ENCODE measurements around the gene LAPTM5. TPM values are rescaled to one million over a fixed set of nuclear protein-coding genes. Genes with fewer than 3 reads are reported as not detected.

Gene LAPTM5
- total RNA-seq, 1 donor from 2014 or later, result 214 TPM

GRCh38 chr1:30701258-30701633 lies 56.3 kb downstream of the LAPTM5 start:
- Mint-ChIP-seq H3K4me1 (ENCODE audit: low read depth) (no peaks in the 10 kb centered on the region), H3K9me3 (no peaks in the 10 kb centered on the region), H3K27ac (no peak overlapping the region), H3K36me3 (ENCODE audit: low read depth) (no peaks in the 10 kb centered on the region), H3K27me3 (ENCODE audit: insufficient read depth) (peaks cover under 1% of the 10 kb centered on the region), H3K4me3 (no peak overlapping the region)
- DNase-seq (ENCODE audit: low spot score), result no peak
- intact Hi-C loops (cut with micrococcal nuclease), result no loop called here

GRCh38 chr1:30700528-30701257 lies 56.9 kb downstream of the LAPTM5 start:
- intact Hi-C loops (cut with micrococcal nuclease), result no loop called here
- no peak for DNase-seq (ENCODE audit: low spot score)
- Mint-ChIP-seq H3K4me1 (ENCODE audit: low read depth) (no peaks in the 10 kb centered on the region), H3K27me3 (ENCODE audit: insufficient read depth) (peaks cover 2% of the 10 kb centered on the region), H3K4me3 (no peak overlapping the region), H3K36me3 (ENCODE audit: low read depth) (no peaks in the 10 kb centered on the region), H3K27ac (no peak overlapping the region), H3K9me3 (no peaks in the 10 kb centered on the region)

- Mint-ChIP-seq H3K4me3 (no peak overlapping the region), H3K9me3 (no peaks in the 10 kb centered on the region), H3K36me3 (ENCODE audit: low read depth) (no peaks in the 10 kb centered on the region), H3K4me1 (ENCODE audit: low read depth) (no peaks in the 10 kb centered on the region), H3K27me3 (ENCODE audit: insufficient read depth) (peaks cover 2% of the 10 kb centered on the region), H3K27ac (no peak overlapping the region)
- intact Hi-C loops (cut with micrococcal nuclease), result no loop called here
- DNase-seq (ENCODE audit: low spot score), result no peak
Measured at GRCh38 chr1:30699762-30700161, 57.8 kb downstream of the LAPTM5 start.

GRCh38 chr1:30698401-30698981 lies 59.1 kb downstream of the LAPTM5 start:
- Mint-ChIP-seq H3K27ac (no peak overlapping the region), H3K36me3 (ENCODE audit: low read depth) (no peaks in the 10 kb centered on the region), H3K4me3 (no peak overlapping the region), H3K27me3 (ENCODE audit: insufficient read depth) (peaks cover 2% of the 10 kb centered on the region), H3K4me1 (ENCODE audit: low read depth) (no peaks in the 10 kb centered on the region), H3K9me3 (no peaks in the 10 kb centered on the region)
- DNase-seq (ENCODE audit: low spot score), result no peak
- intact Hi-C loops (cut with micrococcal nuclease), result no loop called here

- Mint-ChIP-seq H3K36me3 (ENCODE audit: low read depth) (no peaks in the 10 kb centered on the region), H3K27ac (no peak overlapping the region), H3K27me3 (ENCODE audit: insufficient read depth) (peaks cover 5% of the 10 kb centered on the region), H3K4me1 (ENCODE audit: low read depth) (no peaks in the 10 kb centered on the region), H3K9me3 (no peaks in the 10 kb centered on the region), H3K4me3 (no peak overlapping the region)
- no peak for DNase-seq (ENCODE audit: low spot score)
- intact Hi-C loops (cut with micrococcal nuclease), result no loop called here
Measured at GRCh38 chr1:30697571-30698376, 59.8 kb downstream of the LAPTM5 start.

- Mint-ChIP-seq H3K4me1 (ENCODE audit: low read depth) (no peaks in the 10 kb centered on the region), H3K27me3 (ENCODE audit: insufficient read depth) (peaks cover 7% of the 10 kb centered on the region), H3K36me3 (ENCODE audit: low read depth) (no peaks in the 10 kb centered on the region), H3K4me3 (no peak overlapping the region), H3K27ac (no peak overlapping the region), H3K9me3 (no peaks in the 10 kb centered on the region)
- intact Hi-C loops (cut with micrococcal nuclease), result no loop called here
- no peak for DNase-seq (ENCODE audit: low spot score)
Measured at GRCh38 chr1:30696831-30697230, 60.7 kb downstream of the LAPTM5 start.

GRCh38 chr1:30695439-30695841 lies 62.1 kb downstream of the LAPTM5 start:
- intact Hi-C loops (cut with micrococcal nuclease), result no loop called here
- no peak overlapping the region for H3K4me3 Mint-ChIP-seq
- no peaks in the 10 kb centered on the region for H3K4me1 Mint-ChIP-seq (ENCODE audit: low read depth)
- H3K27ac Mint-ChIP-seq, result no peak overlapping the region
- DNase-seq (ENCODE audit: low spot score), result no peak
- no peaks in the 10 kb centered on the region for H3K9me3 Mint-ChIP-seq
- peaks cover 7% of the 10 kb centered on the region for H3K27me3 Mint-ChIP-seq (ENCODE audit: insufficient read depth)
- H3K36me3 Mint-ChIP-seq (ENCODE audit: low read depth), result no peaks in the 10 kb centered on the region

GRCh38 chr1:30694280-30695175 lies 63.0 kb downstream of the LAPTM5 start:
- intact Hi-C loops (cut with micrococcal nuclease), result no loop called here
- no peaks in the 10 kb centered on the region for H3K4me1 Mint-ChIP-seq (ENCODE audit: low read depth)
- no peak overlapping the region for H3K4me3 Mint-ChIP-seq
- no peak overlapping the region for H3K27ac Mint-ChIP-seq
- peaks cover 9% of the 10 kb centered on the region for H3K27me3 Mint-ChIP-seq (ENCODE audit: insufficient read depth)
- H3K9me3 Mint-ChIP-seq, result no peaks in the 10 kb centered on the region
- no peaks in the 10 kb centered on the region for H3K36me3 Mint-ChIP-seq (ENCODE audit: low read depth)
- DNase-seq (ENCODE audit: low spot score), result no peak

- peaks cover 9% of the 10 kb centered on the region for H3K27me3 Mint-ChIP-seq (ENCODE audit: insufficient read depth)
- no peak for DNase-seq (ENCODE audit: low spot score)
- intact Hi-C loops (cut with micrococcal nuclease), result no loop called here
- H3K9me3 Mint-ChIP-seq, result no peaks in the 10 kb centered on the region
- no peaks in the 10 kb centered on the region for H3K4me1 Mint-ChIP-seq (ENCODE audit: low read depth)
- H3K36me3 Mint-ChIP-seq (ENCODE audit: low read depth), result no peaks in the 10 kb centered on the region
- no peak overlapping the region for H3K4me3 Mint-ChIP-seq
- no peak overlapping the region for H3K27ac Mint-ChIP-seq
Measured at GRCh38 chr1:30693822-30694221, 63.8 kb downstream of the LAPTM5 start.

- Mint-ChIP-seq H3K36me3 (ENCODE audit: low read depth) (no peaks in the 10 kb centered on the region), H3K4me1 (ENCODE audit: low read depth) (no peaks in the 10 kb centered on the region), H3K9me3 (no peaks in the 10 kb centered on the region), H3K27me3 (ENCODE audit: insufficient read depth) (peaks cover 11% of the 10 kb centered on the region), H3K4me3 (no peak overlapping the region), H3K27ac (no peak overlapping the region)
- no peak for DNase-seq (ENCODE audit: low spot score)
- intact Hi-C loops (cut with micrococcal nuclease), result no loop called here
Measured at GRCh38 chr1:30693366-30693765, 64.2 kb downstream of the LAPTM5 start.

GRCh38 chr1:30692948-30693301 lies 64.6 kb downstream of the LAPTM5 start:
- Mint-ChIP-seq H3K27ac (no peak overlapping the region), H3K4me3 (no peak overlapping the region), H3K4me1 (ENCODE audit: low read depth) (no peaks in the 10 kb centered on the region), H3K27me3 (ENCODE audit: insufficient read depth) (peaks cover 16% of the 10 kb centered on the region), H3K36me3 (ENCODE audit: low read depth) (no peaks in the 10 kb centered on the region), H3K9me3 (no peaks in the 10 kb centered on the region)
- DNase-seq (ENCODE audit: low spot score), result no peak
- intact Hi-C loops (cut with micrococcal nuclease), result no loop called here

GRCh38 chr1:30692201-30692947 lies 65.2 kb downstream of the LAPTM5 start:
- Mint-ChIP-seq H3K4me3 (peak overlapping the region; percentile 10), H3K36me3 (ENCODE audit: low read depth) (no peaks in the 10 kb centered on the region), H3K4me1 (ENCODE audit: low read depth) (no peaks in the 10 kb centered on the region), H3K27me3 (ENCODE audit: insufficient read depth) (peaks cover 21% of the 10 kb centered on the region), H3K27ac (peak overlapping the region; percentile 59), H3K9me3 (no peaks in the 10 kb centered on the region)
- DNase-seq (ENCODE audit: low spot score), result no peak
- intact Hi-C loops (cut with micrococcal nuclease), result no loop called here
